HepG2 (cell line): ENCODE results near the gene AQP5. TPM values are rescaled to one million over a fixed set of nuclear protein-coding genes. Genes with fewer than 3 reads are reported as not detected.

Experiments used
- FOXC1 ChIP-seq: sonication (generic); formaldehyde crosslinking; IDR thresholded peaks from 2 replicates; pipeline ENCODE4 v1.8.0; 2022; ENCODE audit warnings: mild to moderate bottlenecking, missing genetic modification reagents, borderline replicate concordance
- HMG20A ChIP-seq: IDR thresholded peaks from 2 replicates; pipeline ENCODE4 v1.6.1; 2016; ENCODE audit warnings: borderline replicate concordance
- NFE2L2 ChIP-seq: fragments of 150-350 bp; IDR thresholded peaks from 2 replicates; pipeline ENCODE4 v1.6.1; 2014; ENCODE audit warnings: low read length
- RBAK ChIP-seq: sonication (generic); formaldehyde crosslinking; IDR thresholded peaks from 2 replicates; pipeline ENCODE4 v1.5.1; 2020; ENCODE audit warnings: mild to moderate bottlenecking, missing genetic modification reagents
- THYN1 ChIP-seq: sonication (generic); formaldehyde crosslinking; IDR thresholded peaks from 2 replicates; pipeline ENCODE4 v1.8.1; 2023; ENCODE audit warnings: low read depth, mild to moderate bottlenecking, moderate library complexity, missing genetic modification reagents, borderline replicate concordance
- ZMYM2 ChIP-seq: sonication (generic); formaldehyde crosslinking; IDR thresholded peaks from 2 replicates; pipeline ENCODE4 v1.8.0; 2022; ENCODE audit warnings: mild to moderate bottlenecking, missing genetic modification reagents
- ZNF501 ChIP-seq: sonication (generic); formaldehyde crosslinking; IDR thresholded peaks from 2 replicates; pipeline ENCODE4 v1.5.1; 2020; ENCODE audit warnings: mild to moderate bottlenecking, moderate library complexity, missing genetic modification reagents
- ZNF839 ChIP-seq: sonication (generic); formaldehyde crosslinking; IDR thresholded peaks from 2 replicates; pipeline ENCODE4 v1.4.0; 2020; ENCODE audit warnings: missing genetic modification reagents, mild to moderate bottlenecking, borderline replicate concordance
- polyA plus RNA-seq, 8 experiments: library from polyadenylated mRNA; depleted of rRNA in 3 of 8; stranded (reverse) in 7 of 8; unstranded in 1 of 8; fragments of >200 nt; fragmentation: Illumina TruSeq in 4 of 8; extraction: Trizol in 4 of 8; gene quantifications; 2 replicates each; pipeline versions ENCODE4 v1.2.1 to v1.2.3, GENCODE V29; 2011 to 2016; ENCODE audit warnings: low read depth in 4 of 8, missing spikeins in 1 of 8, mixed read lengths in 1 of 8; ENCODE audit not compliant: insufficient read depth in 1 of 8
- total RNA-seq, 5 experiments: library from RNA; depleted of rRNA; stranded (reverse); fragments of >200 nt; fragmentation: Illumina TruSeq; extraction: Trizol; gene quantifications; 2 replicates each; pipeline ENCODE4 v1.2.3, GENCODE V29; 2016; ENCODE audit warnings: low read depth in 1 of 5
- TF ChIP-seq, protein P1 (sequence below): sonication (generic); formaldehyde crosslinking; IDR thresholded peaks from 2 replicates; pipeline ENCODE4 v1.5.1; 2020; ENCODE audit warnings: mild to moderate bottlenecking, missing genetic modification reagents, moderate library complexity
- TF ChIP-seq, protein P2 (sequence below): sonication (generic); formaldehyde crosslinking; IDR thresholded peaks from 2 replicates; pipeline ENCODE4 v1.9.0; 2021; ENCODE audit warnings: missing genetic modification reagents, borderline replicate concordance
- TF ChIP-seq, protein P3 (sequence below): IDR thresholded peaks from 2 replicates; pipeline ENCODE4 v1.6.1; 2016; ENCODE audit warnings: missing compliant biosample characterization, missing genetic modification reagents, borderline replicate concordance
- TF ChIP-seq, protein P4 (sequence below): fragments of 450-650 bp; IDR thresholded peaks from 2 replicates; pipeline ENCODE4 v1.6.1; 2017; ENCODE audit warnings: mild to moderate bottlenecking
- TF ChIP-seq, protein P5 (sequence below): IDR thresholded peaks from 2 replicates; pipeline ENCODE4 v1.6.1; 2016; ENCODE audit warnings: mild to moderate bottlenecking, missing biosample characterization, missing genetic modification reagents
- TF ChIP-seq, protein P6 (sequence below): sonication (generic); formaldehyde crosslinking; conservative IDR thresholded peaks from 2 replicates; pipeline ENCODE4 v1.4.0; 2020; ENCODE audit warnings: missing genetic modification reagents

AQP5 gene
- total and polyA plus RNA-seq, 2 of the 13 experiments (the other 11 are each of a cell fraction or from before 2014, with no cell fraction given) = not detected

DNA sequence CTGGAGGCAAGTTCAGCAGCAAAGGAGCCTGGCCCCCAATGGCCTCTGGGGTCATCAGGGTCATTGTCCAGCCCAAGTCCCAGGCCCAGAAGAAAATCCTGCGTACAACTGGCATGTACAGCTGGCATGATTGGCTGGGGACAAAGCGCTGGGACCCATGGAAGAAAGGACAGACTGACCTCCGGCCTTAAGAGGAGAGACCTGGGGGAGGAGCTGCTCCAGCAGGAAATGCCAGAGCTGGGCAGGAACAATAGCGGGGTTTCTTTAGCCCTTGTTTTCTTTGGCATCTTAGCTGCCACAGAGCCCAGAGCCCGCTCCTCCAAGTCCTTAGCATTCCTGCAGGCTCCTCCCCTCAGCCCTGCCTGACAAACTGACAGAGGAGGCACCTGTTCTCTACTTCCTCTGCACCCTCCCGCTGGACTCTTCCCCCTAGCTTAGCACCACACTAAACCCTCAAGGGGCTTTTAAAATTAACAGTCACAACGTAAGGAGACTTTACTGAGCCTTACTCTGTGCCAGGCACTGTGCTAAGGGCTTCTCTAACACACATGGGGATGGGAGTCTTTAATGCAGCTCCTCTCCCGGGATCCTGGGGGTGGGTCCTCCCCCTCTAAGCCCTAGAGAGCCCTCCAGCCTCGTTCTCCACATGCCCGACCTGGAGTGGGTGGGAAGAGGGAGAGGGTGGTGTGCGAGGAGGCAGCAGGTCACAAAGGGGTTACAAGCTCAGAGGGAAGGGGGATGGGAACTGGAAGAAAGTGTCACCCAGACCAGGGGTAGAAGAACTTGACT, 1.8 kb upstream of the AQP5 start (continued):
- TF ChIP-seq, protein P1, sequence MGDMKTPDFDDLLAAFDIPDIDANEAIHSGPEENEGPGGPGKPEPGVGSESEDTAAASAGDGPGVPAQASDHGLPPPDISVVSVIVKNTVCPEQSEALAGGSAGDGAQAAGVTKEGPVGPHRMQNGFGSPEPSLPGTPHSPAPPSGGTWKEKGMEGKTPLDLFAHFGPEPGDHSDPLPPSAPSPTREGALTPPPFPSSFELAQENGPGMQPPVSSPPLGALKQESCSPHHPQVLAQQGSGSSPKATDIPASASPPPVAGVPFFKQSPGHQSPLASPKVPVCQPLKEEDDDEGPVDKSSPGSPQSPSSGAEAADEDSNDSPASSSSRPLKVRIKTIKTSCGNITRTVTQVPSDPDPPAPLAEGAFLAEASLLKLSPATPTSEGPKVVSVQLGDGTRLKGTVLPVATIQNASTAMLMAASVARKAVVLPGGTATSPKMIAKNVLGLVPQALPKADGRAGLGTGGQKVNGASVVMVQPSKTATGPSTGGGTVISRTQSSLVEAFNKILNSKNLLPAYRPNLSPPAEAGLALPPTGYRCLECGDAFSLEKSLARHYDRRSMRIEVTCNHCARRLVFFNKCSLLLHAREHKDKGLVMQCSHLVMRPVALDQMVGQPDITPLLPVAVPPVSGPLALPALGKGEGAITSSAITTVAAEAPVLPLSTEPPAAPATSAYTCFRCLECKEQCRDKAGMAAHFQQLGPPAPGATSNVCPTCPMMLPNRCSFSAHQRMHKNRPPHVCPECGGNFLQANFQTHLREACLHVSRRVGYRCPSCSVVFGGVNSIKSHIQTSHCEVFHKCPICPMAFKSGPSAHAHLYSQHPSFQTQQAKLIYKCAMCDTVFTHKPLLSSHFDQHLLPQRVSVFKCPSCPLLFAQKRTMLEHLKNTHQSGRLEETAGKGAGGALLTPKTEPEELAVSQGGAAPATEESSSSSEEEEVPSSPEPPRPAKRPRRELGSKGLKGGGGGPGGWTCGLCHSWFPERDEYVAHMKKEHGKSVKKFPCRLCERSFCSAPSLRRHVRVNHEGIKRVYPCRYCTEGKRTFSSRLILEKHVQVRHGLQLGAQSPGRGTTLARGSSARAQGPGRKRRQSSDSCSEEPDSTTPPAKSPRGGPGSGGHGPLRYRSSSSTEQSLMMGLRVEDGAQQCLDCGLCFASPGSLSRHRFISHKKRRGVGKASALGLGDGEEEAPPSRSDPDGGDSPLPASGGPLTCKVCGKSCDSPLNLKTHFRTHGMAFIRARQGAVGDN = no peak
- TF ChIP-seq NFE2L2 (no peak), ZNF839 (CRISPR knock-in tag) (no peak), HMG20A (CRISPR knock-in tag) (no peak), FOXC1 (CRISPR knock-in tag) (no peak), ZNF501 (CRISPR knock-in tag) (no peak), ZMYM2 (no peak), THYN1 (no peak), RBAK (CRISPR knock-in tag) (no peak)
- TF ChIP-seq, protein P2, sequence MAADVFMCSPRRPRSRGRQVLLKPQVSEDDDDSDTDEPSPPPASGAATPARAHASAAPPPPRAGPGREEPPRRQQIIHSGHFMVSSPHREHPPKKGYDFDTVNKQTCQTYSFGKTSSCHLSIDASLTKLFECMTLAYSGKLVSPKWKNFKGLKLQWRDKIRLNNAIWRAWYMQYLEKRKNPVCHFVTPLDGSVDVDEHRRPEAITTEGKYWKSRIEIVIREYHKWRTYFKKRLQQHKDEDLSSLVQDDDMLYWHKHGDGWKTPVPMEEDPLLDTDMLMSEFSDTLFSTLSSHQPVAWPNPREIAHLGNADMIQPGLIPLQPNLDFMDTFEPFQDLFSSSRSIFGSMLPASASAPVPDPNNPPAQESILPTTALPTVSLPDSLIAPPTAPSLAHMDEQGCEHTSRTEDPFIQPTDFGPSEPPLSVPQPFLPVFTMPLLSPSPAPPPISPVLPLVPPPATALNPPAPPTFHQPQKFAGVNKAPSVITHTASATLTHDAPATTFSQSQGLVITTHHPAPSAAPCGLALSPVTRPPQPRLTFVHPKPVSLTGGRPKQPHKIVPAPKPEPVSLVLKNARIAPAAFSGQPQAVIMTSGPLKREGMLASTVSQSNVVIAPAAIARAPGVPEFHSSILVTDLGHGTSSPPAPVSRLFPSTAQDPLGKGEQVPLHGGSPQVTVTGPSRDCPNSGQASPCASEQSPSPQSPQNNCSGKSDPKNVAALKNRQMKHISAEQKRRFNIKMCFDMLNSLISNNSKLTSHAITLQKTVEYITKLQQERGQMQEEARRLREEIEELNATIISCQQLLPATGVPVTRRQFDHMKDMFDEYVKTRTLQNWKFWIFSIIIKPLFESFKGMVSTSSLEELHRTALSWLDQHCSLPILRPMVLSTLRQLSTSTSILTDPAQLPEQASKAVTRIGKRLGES = no peak
- TF ChIP-seq, protein P3, sequence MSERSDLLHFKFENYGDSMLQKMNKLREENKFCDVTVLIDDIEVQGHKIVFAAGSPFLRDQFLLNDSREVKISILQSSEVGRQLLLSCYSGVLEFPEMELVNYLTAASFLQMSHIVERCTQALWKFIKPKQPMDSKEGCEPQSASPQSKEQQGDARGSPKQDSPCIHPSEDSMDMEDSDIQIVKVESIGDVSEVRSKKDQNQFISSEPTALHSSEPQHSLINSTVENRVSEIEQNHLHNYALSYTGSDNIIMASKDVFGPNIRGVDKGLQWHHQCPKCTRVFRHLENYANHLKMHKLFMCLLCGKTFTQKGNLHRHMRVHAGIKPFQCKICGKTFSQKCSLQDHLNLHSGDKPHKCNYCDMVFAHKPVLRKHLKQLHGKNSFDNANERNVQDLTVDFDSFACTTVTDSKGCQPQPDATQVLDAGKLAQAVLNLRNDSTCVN (CRISPR knock-in tag) = no peak
- TF ChIP-seq, protein P4, sequence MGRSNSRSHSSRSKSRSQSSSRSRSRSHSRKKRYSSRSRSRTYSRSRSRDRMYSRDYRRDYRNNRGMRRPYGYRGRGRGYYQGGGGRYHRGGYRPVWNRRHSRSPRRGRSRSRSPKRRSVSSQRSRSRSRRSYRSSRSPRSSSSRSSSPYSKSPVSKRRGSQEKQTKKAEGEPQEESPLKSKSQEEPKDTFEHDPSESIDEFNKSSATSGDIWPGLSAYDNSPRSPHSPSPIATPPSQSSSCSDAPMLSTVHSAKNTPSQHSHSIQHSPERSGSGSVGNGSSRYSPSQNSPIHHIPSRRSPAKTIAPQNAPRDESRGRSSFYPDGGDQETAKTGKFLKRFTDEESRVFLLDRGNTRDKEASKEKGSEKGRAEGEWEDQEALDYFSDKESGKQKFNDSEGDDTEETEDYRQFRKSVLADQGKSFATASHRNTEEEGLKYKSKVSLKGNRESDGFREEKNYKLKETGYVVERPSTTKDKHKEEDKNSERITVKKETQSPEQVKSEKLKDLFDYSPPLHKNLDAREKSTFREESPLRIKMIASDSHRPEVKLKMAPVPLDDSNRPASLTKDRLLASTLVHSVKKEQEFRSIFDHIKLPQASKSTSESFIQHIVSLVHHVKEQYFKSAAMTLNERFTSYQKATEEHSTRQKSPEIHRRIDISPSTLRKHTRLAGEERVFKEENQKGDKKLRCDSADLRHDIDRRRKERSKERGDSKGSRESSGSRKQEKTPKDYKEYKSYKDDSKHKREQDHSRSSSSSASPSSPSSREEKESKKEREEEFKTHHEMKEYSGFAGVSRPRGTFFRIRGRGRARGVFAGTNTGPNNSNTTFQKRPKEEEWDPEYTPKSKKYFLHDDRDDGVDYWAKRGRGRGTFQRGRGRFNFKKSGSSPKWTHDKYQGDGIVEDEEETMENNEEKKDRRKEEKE = no peak
- TF ChIP-seq, protein P5, sequence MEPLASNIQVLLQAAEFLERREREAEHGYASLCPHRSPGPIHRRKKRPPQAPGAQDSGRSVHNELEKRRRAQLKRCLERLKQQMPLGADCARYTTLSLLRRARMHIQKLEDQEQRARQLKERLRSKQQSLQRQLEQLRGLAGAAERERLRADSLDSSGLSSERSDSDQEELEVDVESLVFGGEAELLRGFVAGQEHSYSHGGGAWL (CRISPR knock-in tag) = no peak
- TF ChIP-seq, protein P6, sequence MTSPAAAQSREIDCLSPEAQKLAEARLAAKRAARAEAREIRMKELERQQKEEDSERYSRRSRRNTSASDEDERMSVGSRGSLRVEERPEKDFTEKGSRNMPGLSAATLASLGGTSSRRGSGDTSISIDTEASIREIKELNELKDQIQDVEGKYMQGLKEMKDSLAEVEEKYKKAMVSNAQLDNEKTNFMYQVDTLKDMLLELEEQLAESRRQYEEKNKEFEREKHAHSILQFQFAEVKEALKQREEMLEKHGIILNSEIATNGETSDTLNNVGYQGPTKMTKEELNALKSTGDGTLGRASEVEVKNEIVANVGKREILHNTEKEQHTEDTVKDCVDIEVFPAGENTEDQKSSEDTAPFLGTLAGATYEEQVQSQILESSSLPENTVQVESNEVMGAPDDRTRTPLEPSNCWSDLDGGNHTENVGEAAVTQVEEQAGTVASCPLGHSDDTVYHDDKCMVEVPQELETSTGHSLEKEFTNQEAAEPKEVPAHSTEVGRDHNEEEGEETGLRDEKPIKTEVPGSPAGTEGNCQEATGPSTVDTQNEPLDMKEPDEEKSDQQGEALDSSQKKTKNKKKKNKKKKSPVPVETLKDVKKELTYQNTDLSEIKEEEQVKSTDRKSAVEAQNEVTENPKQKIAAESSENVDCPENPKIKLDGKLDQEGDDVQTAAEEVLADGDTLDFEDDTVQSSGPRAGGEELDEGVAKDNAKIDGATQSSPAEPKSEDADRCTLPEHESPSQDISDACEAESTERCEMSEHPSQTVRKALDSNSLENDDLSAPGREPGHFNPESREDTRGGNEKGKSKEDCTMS (CRISPR knock-in tag) = no peak
